ENCODE data around the gene EDAR. TPM values are rescaled to one million over a fixed set of nuclear protein-coding genes. Genes with fewer than 3 reads are reported as not detected.

EDAR gene
- total and polyA plus RNA-seq, 2 of the 8 experiments (the other 6 are each of a cell fraction or from before 2014, with no cell fraction given), result not detected

- H4K5ac ChIP-seq (ENCODE audit: insufficient read length, low read depth, low read length), result no peak overlapping the region
- CTCF ChIA-PET (ENCODE audit: partially characterized antibody), result interaction anchor here (0.6 to 1.1 kb wide), 3 partner anchors 133 to 484 kb away, joined by 3 to 6 read pairs (median 3); no protein-coding TSS in a partner anchor
- H3K23me2 ChIP-seq (ENCODE audit: low read depth, low read length), result no peaks in the 10 kb centered on the region
- no peak overlapping the region for H3K23ac ChIP-seq (ENCODE audit: insufficient read length)
- no peak overlapping the region for H3K4me3 ChIP-seq (ENCODE audit: extremely low read depth in 1 of 4, insufficient read depth in 2 of 4, low read depth in 3 of 4, low read length in 4 of 4)
- no peak overlapping the region for H2BK5ac ChIP-seq (ENCODE audit: low read depth, low read length)
- H3K79me1 ChIP-seq (ENCODE audit: low read depth, low read length), result no peaks in the 10 kb centered on the region; the same call in 1 of the 2 replicates
- H3K9ac ChIP-seq (replicated peaks in 1 of 4; ENCODE audit: extremely low read depth in 1 of 4, low read depth in 3 of 4, low read length in 3 of 4), result no peak overlapping the region
- H3K27me3 ChIP-seq (replicated peaks in 1 of 4; ENCODE audit: control insufficient read depth in 3 of 4, extremely low read depth in 1 of 4, insufficient read depth in 3 of 4, low read length in 3 of 4), result no peaks in the 10 kb centered on the region
- FAIRE-seq (no peak), DNase-seq (ENCODE audit: low read depth in 1 of 2, low spot score in 2 of 2) (no peak)
- no peak for TF ChIP-seq TAF7 (optimal IDR thresholded peaks at IDR 0.05; ENCODE audit: borderline replicate concordance, low read depth, low read length)
- TF ChIP-seq SAP30 (IDR thresholded peaks at IDR 0.05; ENCODE audit: insufficient read depth, insufficient replicate concordance, low read length), result no peak
- no peak for TF ChIP-seq PHF8 (conservative IDR thresholded peaks at IDR 0.05; ENCODE audit: low read depth, low read length)
- no peak for TF ChIP-seq CREB1 (IDR thresholded peaks at IDR 0.05)
- H3K4me1 ChIP-seq (replicated peaks in 1 of 4; ENCODE audit: control insufficient read depth in 3 of 4, insufficient read depth in 4 of 4, low read length in 3 of 4), result no peaks in the 10 kb centered on the region
- H2AFZ ChIP-seq (ENCODE audit: low read length), result no peak overlapping the region
- WGBS, 2 experiments (ENCODE audit: extremely low coverage in 1 of 2, insufficient coverage in 1 of 2, insufficient read length in 1 of 2, insufficient replicate concordance in 2 of 2, low coverage in 1 of 2, low lambda C conversion rate in 2 of 2, missing lambda C conversion rate in 1 of 2), result 83% methylated on average over 1 of the region's 1 CpG; no CpG with 5 or more reads in 1 of the 2 experiments
- H4K91ac ChIP-seq (replicated peaks; ENCODE audit: insufficient read length, low read length), result no peak overlapping the region
- no peak overlapping the region for H2BK15ac ChIP-seq (ENCODE audit: low read length)
- H3K56ac ChIP-seq (replicated peaks; ENCODE audit: insufficient read length, low read depth, low read length), result no peak overlapping the region
- no peak overlapping the region for H3K4ac ChIP-seq (replicated peaks; ENCODE audit: insufficient read length, low read depth, low read length)
- no peak overlapping the region for H3K18ac ChIP-seq (ENCODE audit: extremely low read depth, low read length)
- H3K9me3 ChIP-seq (ENCODE audit: insufficient read depth in 2 of 2, low read depth in 1 of 2, low read length in 1 of 2), result no peaks in the 10 kb centered on the region
- H2BK12ac ChIP-seq (ENCODE audit: low read depth, low read length), result no peak overlapping the region
- H3K36me3 ChIP-seq (ENCODE audit: control insufficient read depth in 2 of 4, insufficient read depth in 4 of 4, low read length in 3 of 4), result peaks cover 0 to 24% (median 7%) of the 10 kb centered on the region in 4 experiments; a peak in 5 of 8 replicates
- no peaks in the 10 kb centered on the region for H3K79me2 ChIP-seq (ENCODE audit: control insufficient read depth in 1 of 2, insufficient read depth in 2 of 2, low read length in 2 of 2)
- H3K27ac ChIP-seq (ENCODE audit: low read depth, low read length), result no peak overlapping the region
- POLR2A ChIA-PET (ENCODE audit: partially characterized antibody), result no interaction called here
- H4K20me1 ChIP-seq (replicated peaks in 1 of 2; ENCODE audit: control insufficient read depth in 1 of 2, insufficient read depth in 2 of 2, low read length in 2 of 2), result no peaks in the 10 kb centered on the region
- no peak overlapping the region for H4K8ac ChIP-seq (ENCODE audit: extremely low read depth, insufficient read depth, low read length)
- no peak overlapping the region for H2AK5ac ChIP-seq (ENCODE audit: low read depth, low read length)
- H3K4me2 ChIP-seq (ENCODE audit: insufficient read depth in 1 of 2, low read depth in 2 of 2, low read length in 2 of 2), result no peak overlapping the region
- H2BK120ac ChIP-seq (replicated peaks; ENCODE audit: low read depth, low read length), result no peak overlapping the region
- H2BK20ac ChIP-seq (ENCODE audit: low read length), result no peak overlapping the region
- no peak overlapping the region for H3K14ac ChIP-seq (ENCODE audit: insufficient read length)
Observed at GRCh38 chr2:108855194-108855593, 133.8 kb downstream of the EDAR start.

Data from H1 (cell line).